Measurements from ENCODE around the gene FAM90A26. TPM values are rescaled to one million over a fixed set of nuclear protein-coding genes. Genes with fewer than 3 reads are reported as not detected.
"Not testable (repeated sequence)": the region's sequence is repeated elsewhere in the genome, so short reads cannot be mapped to it uniquely, and the experiment has no call there.

The FAM90A26 gene
- total RNA-seq, 1 donor from 2014 or later = not detected

DNA sequence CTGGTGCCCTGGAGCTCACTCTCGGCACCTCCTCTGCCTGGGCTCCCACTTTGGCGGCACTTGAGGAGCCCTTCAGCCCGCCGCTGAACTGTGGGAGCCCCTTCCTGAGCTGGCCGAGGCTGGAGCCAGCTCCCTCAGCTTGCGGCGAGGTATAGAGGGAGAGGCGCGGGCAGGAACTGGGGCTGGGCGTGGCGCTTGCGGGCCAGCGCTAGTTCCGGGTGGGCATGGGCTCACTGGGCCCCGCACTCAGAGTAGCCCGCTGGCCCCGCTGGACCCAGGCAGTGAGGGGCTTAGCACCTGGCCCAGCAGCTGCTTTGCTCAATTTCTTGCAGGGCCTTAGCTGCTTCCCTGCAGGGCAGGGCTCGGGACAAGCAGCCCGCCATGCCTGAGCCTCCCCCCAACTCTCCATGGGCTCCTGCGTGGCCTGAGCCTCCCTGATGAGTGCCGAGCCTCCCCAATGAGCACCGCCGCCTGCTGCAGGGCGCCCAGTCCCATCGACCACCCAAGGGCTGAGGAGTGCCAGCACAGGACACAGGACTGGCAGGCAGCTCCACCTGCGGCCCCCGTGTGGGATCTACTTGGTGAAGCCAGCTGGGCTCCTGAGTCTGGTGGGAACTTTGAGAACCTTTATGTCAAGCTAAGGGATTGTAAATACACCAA lies 26.7 kb upstream of the FAM90A26 start:
- H3K9me3 ChIP-seq = no peaks in the 10 kb centered on the region
- H3K36me3 ChIP-seq = no peaks in the 10 kb centered on the region
- TF ChIP-seq, protein P1, sequence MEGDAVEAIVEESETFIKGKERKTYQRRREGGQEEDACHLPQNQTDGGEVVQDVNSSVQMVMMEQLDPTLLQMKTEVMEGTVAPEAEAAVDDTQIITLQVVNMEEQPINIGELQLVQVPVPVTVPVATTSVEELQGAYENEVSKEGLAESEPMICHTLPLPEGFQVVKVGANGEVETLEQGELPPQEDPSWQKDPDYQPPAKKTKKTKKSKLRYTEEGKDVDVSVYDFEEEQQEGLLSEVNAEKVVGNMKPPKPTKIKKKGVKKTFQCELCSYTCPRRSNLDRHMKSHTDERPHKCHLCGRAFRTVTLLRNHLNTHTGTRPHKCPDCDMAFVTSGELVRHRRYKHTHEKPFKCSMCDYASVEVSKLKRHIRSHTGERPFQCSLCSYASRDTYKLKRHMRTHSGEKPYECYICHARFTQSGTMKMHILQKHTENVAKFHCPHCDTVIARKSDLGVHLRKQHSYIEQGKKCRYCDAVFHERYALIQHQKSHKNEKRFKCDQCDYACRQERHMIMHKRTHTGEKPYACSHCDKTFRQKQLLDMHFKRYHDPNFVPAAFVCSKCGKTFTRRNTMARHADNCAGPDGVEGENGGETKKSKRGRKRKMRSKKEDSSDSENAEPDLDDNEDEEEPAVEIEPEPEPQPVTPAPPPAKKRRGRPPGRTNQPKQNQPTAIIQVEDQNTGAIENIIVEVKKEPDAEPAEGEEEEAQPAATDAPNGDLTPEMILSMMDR (IDR thresholded peaks at IDR 0.05) = no peak
- H3K27me3 ChIP-seq = no peaks in the 10 kb centered on the region
- DNase-seq (ENCODE audit: low spot score in 2 of 2) = no peak
- no peaks in the 10 kb centered on the region for H3K4me1 ChIP-seq
- intact Hi-C loops (cut with DNase I) = no loop called here
- H3K27ac ChIP-seq = no peak overlapping the region
- H3K4me3 ChIP-seq = no peak overlapping the region

DNA sequence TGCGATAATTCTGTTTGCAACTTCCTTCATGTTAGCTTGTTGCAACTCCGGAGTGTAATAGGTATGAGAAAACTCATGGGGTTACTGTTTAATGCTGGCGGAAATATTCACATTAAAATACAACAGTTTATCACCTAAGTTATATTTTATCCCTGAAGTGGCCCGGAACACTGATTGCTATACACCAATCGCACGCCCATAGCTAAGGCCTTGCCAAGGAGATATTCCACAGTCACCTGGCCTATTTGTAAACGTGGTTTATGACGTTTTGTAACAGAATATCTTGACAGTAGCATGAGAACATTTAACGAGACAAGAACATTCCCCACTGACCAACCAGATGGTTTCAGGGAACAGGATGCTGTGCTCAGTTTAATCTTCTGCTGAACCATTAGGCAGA lies 23.2 kb upstream of the FAM90A26 start:
- intact Hi-C loops (cut with DNase I) = no loop called here
- Histone ChIP-seq H3K4me1 (no peaks in the 10 kb centered on the region), H3K27ac (no peak overlapping the region), H3K9me3 (no peaks in the 10 kb centered on the region), H3K36me3 (no peaks in the 10 kb centered on the region), H3K27me3 (no peaks in the 10 kb centered on the region), H3K4me3 (no peak overlapping the region)
- DNase-seq (ENCODE audit: low spot score in 2 of 2) = no peak
- TF ChIP-seq, protein P1 (IDR thresholded peaks at IDR 0.05) = no peak

DNA sequence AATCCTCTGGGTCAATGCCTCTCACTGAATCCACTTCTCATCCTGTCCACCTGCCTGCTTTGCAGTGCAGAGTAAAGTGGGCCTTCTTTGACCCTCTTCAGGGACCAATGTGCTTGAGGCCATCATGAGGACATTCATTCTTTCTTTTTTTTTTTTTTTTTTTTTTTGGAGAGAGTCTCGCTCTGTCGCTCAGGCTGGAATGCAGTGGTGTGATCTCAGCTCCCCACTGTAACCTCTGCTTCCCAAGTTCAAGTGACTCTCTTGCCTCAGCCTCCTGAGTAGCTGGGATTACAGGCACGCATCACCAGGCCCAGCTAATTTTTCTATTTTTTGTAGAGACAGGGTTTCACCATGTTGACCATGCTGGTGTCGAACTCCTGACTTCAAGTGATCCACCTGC lies 22.8 kb upstream of the FAM90A26 start:
- H3K36me3 ChIP-seq; H3K27ac ChIP-seq; DNase-seq (ENCODE audit: low spot score in 2 of 2); H3K9me3 ChIP-seq; H3K4me1 ChIP-seq; H3K27me3 ChIP-seq; intact Hi-C loops (cut with DNase I); H3K4me3 ChIP-seq: not testable (repeated sequence)

DNA sequence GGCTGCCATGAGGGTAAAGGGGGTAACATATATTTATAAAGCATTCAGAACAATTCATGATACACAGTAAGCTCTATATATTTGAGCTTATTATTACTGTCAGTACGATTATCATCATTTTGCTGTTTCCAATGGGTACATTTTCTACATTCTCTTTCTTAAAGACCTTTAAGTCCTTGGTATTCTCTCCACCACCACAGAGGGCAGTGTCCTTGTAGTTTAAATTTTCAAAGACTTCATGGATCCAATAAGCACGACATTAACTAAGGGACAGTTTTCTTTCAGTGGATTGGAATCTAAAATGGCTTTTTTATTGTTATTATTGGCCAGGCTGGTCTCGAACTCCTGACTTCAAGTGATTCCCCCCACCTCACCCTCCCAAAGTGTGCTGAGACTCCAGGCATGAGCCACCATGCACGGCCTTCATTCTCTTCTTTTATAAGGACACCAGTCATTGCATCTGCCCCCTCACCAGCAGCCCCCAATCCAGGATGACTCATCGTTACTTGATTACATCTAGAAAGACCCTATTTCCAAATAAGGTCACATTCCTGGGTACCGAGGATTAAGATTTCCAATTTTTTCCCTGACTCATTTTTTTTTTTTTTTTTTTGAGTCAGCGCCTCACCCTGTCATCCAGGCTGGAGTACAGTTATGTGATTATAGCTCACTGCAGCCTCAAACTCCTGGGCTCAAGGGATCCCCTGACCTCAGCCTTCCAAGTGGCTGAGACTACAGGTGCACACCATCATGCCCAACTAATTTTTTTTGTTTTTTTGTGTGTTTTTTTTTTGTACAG lies 21.4 kb upstream of the FAM90A26 start:
- DNase-seq (ENCODE audit: low spot score in 2 of 2); H3K9me3 ChIP-seq; H3K4me1 ChIP-seq; intact Hi-C loops (cut with DNase I); H3K36me3 ChIP-seq; H3K4me3 ChIP-seq; H3K27me3 ChIP-seq; H3K27ac ChIP-seq: not testable (repeated sequence)

- H3K4me1 ChIP-seq; DNase-seq (ENCODE audit: low spot score in 2 of 2); H3K27me3 ChIP-seq; intact Hi-C loops (cut with DNase I); H3K9me3 ChIP-seq; H3K36me3 ChIP-seq: not testable (repeated sequence)
- H3K4me3 ChIP-seq = peak overlapping the region; percentile 77 to 90
- peak overlapping the region; percentile 96 for H3K27ac ChIP-seq
Observed at GRCh38 chr4:9151809-9152179, 18.4 kb upstream of the FAM90A26 start.

DNA sequence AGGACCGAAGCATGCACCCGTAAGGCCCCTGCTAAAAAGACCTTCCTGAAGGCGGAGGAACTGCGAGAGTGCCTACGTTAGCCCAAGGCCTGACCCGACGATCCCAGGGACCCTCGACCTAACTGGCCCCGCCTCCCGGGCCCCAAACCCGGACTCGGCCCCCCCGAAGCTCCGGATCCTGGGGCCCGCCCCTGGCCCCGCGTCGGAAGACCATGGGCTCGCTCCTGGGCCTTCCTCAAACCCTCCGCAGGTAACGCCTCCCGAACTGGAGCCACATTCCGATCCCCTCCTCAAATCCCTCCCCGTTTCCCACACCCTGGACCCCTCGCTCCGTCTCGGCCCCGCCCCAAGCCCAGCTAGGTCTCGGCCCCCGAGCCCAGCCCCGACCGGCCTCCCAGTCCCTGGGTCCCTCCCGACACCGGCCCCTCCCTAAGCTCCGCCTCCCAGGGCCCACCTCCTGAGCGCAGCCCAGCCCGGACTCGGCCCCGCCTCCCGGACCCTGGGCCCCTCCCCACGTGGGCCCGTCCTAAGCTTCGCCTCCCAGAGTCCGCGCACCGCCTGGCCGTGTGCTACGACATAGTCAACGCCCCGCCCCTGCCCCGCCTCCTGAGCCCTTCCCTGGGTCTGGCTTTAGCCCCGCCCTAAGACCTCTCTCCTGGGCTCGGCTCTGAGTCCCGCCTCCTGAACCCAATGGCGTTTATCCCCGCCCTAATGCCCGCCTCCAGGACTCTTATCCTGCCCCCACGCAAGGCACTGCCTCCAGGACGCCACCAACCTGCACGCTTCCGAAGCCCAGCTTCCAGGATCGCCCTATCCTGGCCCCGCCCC lies 17.8 kb upstream of the FAM90A26 start:
- H3K4me3 ChIP-seq = peak overlapping the region; percentile 90 to 98
- H3K27me3 ChIP-seq; intact Hi-C loops (cut with DNase I); H3K9me3 ChIP-seq; H3K36me3 ChIP-seq; H3K4me1 ChIP-seq: not testable (repeated sequence)
- peak; percentile 95 to 99 for DNase-seq (ENCODE audit: low spot score in 2 of 2)
- peak overlapping the region; percentile 96 for H3K27ac ChIP-seq

GRCh38 chr4:9153008-9153570 lies 17.1 kb upstream of the FAM90A26 start:
- intact Hi-C loops (cut with DNase I); H3K36me3 ChIP-seq; H3K4me1 ChIP-seq; H3K27me3 ChIP-seq; H3K9me3 ChIP-seq: not testable (repeated sequence)
- peak overlapping the region; percentile 86 to 98 for H3K4me3 ChIP-seq
- DNase-seq (ENCODE audit: low spot score in 2 of 2) = peak; percentile 95 to 99
- H3K27ac ChIP-seq = peak overlapping the region; percentile 51 to 60

- intact Hi-C loops (cut with DNase I); H3K4me1 ChIP-seq; DNase-seq (ENCODE audit: low spot score in 2 of 2); H3K36me3 ChIP-seq; H3K9me3 ChIP-seq; H3K27me3 ChIP-seq: not testable (repeated sequence)
- Histone ChIP-seq H3K27ac (peak overlapping the region; percentile 51 to 60), H3K4me3 (peak overlapping the region; percentile 86 to 98)
Observed at GRCh38 chr4:9153571-9154157, 16.5 kb upstream of the FAM90A26 start.

- intact Hi-C loops (cut with DNase I); DNase-seq (ENCODE audit: low spot score in 2 of 2); H3K4me3 ChIP-seq; H3K27me3 ChIP-seq; H3K4me1 ChIP-seq; H3K27ac ChIP-seq; H3K9me3 ChIP-seq; H3K36me3 ChIP-seq: not testable (repeated sequence)
Observed at GRCh38 chr4:9155101-9155886, 14.9 kb upstream of the FAM90A26 start.

DNA sequence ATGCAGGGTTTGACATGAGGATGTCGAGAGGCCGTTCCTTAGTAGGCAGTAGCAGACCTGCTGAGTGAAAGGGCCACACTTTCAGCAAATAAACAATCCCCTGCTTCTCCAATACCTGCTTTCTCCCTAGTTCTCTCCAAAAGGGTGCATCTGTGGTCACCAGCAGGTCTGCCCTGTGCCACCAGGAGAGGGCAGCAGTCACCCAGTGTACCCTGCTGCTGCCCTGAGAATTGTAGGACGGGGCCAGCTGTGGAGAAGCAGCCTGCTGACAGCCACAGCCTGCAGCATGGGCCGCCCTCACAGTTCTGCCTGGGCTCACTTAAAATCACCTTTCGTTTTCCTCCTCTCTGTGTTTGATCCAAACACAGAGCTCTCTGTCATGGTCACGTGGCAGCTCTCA lies 11.8 kb upstream of the FAM90A26 start:
- H3K4me1 ChIP-seq; H3K27ac ChIP-seq; intact Hi-C loops (cut with DNase I); H3K36me3 ChIP-seq; H3K9me3 ChIP-seq; DNase-seq (ENCODE audit: low spot score in 2 of 2); H3K27me3 ChIP-seq; H3K4me3 ChIP-seq: not testable (repeated sequence)

GRCh38 chr4:9160046-9160445 lies 10.2 kb upstream of the FAM90A26 start:
- H3K36me3 ChIP-seq; DNase-seq (ENCODE audit: low spot score in 2 of 2); intact Hi-C loops (cut with DNase I); H3K4me1 ChIP-seq; H3K27me3 ChIP-seq; H3K4me3 ChIP-seq; H3K27ac ChIP-seq; H3K9me3 ChIP-seq: not testable (repeated sequence)

Measured in ascending aorta (tissue), 2 donors.